H1 (cell line): ENCODE measurements around the gene PDZD2. TPM values are rescaled to one million over a fixed set of nuclear protein-coding genes. Genes with fewer than 3 reads are reported as not detected.

Experiments
- CTCF ChIA-PET: fragments of 300-600 bp; sonication (Branson Sonifier 250); formaldehyde crosslinking; loops from one replicate; lab custom pipeline; 2021; ENCODE audit not compliant: partially characterized antibody; lab: Charles Lee
- POLR2A ChIA-PET: fragments of 300-600 bp; sonication (Branson Sonifier 250); formaldehyde crosslinking; loops from one replicate; lab custom pipeline; 2021; ENCODE audit warnings: inconsistent platforms; ENCODE audit not compliant: partially characterized antibody; lab: Charles Lee
- DNase-seq, 2 experiments: peaks; one replicate each; pipeline versions ENCODE4 v3.0.0 to v3.0.0-alpha.2; 2010 to 2022; ENCODE audit warnings: low spot score in 2 of 2, low read depth in 1 of 2, mixed read lengths in 1 of 2
- FAIRE-seq: peaks from 2 replicates; lab custom pipeline; 2011; peaks lifted over from hg19 to GRCh38; lab: Jason Lieb, UNC
- H2AFZ ChIP-seq: 2 replicates; pipeline ENCODE4 v1.8.1; 2012; ENCODE audit warnings: low read length, inconsistent platforms
- H2AK5ac ChIP-seq: 2 replicates; pipeline ENCODE4 v1.6.1; 2013; ENCODE audit warnings: low read depth, low read length
- H2BK120ac ChIP-seq: replicated peaks from 2 replicates; pipeline ENCODE3; 2013; ENCODE audit warnings: low read depth, low read length, inconsistent platforms
- H2BK12ac ChIP-seq: 2 replicates; pipeline ENCODE4 v1.6.1; 2013; ENCODE audit warnings: low read depth, low read length
- H2BK15ac ChIP-seq: 2 replicates; pipeline ENCODE4 v1.6.1; 2013; ENCODE audit warnings: low read length
- H2BK20ac ChIP-seq: 2 replicates; pipeline ENCODE4 v1.6.1; 2013; ENCODE audit warnings: low read length
- H2BK5ac ChIP-seq: 2 replicates; pipeline ENCODE4 v1.6.1; 2013; ENCODE audit warnings: low read depth, low read length
- H3K14ac ChIP-seq: 2 replicates; pipeline ENCODE4 v1.6.1; 2013; ENCODE audit warnings: inconsistent platforms; ENCODE audit not compliant: insufficient read length
- H3K18ac ChIP-seq: 2 replicates; pipeline ENCODE4 v1.6.1; 2013; ENCODE audit warnings: low read length; ENCODE audit errors: extremely low read depth
- H3K23ac ChIP-seq: 2 replicates; pipeline ENCODE4 v1.6.1; 2013; ENCODE audit warnings: inconsistent platforms; ENCODE audit not compliant: insufficient read length
- H3K23me2 ChIP-seq: 2 replicates; pipeline ENCODE4 v1.6.1; 2013; ENCODE audit warnings: low read depth, low read length
- H3K27ac ChIP-seq: 2 replicates; pipeline ENCODE4 v1.6.1; 2011; ENCODE audit warnings: low read depth, low read length, inconsistent platforms
- H3K27me3 ChIP-seq, 4 experiments: replicated peaks in 1 of 4; 1 replicate in 1 of 4; 2 replicates in 3 of 4; pipeline versions ENCODE4 v1.6.1 to v1.8.1; 2011 to 2013; ENCODE audit warnings: low read length in 3 of 4, mild to moderate bottlenecking in 3 of 4, inconsistent platforms in 2 of 4, mixed read lengths in 2 of 4, moderate library complexity in 1 of 4; ENCODE audit not compliant: control insufficient read depth in 3 of 4, insufficient read depth in 3 of 4; ENCODE audit errors: extremely low read depth in 1 of 4
- H3K36me3 ChIP-seq, 4 experiments: 2 replicates each; pipeline versions ENCODE4 v1.6.1 to v1.8.1; 2011 to 2013; ENCODE audit warnings: mild to moderate bottlenecking in 4 of 4, low read length in 3 of 4, moderate library complexity in 2 of 4, control low read depth in 1 of 4, inconsistent platforms in 1 of 4; ENCODE audit not compliant: insufficient read depth in 4 of 4, control insufficient read depth in 2 of 4
- H3K4ac ChIP-seq: replicated peaks from 2 replicates; pipeline ENCODE3; 2013; ENCODE audit warnings: low read length, low read depth, mixed read lengths, inconsistent platforms; ENCODE audit not compliant: insufficient read length
- H3K4me1 ChIP-seq, 4 experiments: replicated peaks in 1 of 4; 1 replicate in 1 of 4; 2 replicates in 3 of 4; pipeline versions ENCODE4 v1.6.1 to v1.8.1; 2011 to 2013; ENCODE audit warnings: low read length in 3 of 4, inconsistent platforms in 2 of 4, mixed read lengths in 1 of 4; ENCODE audit not compliant: insufficient read depth in 4 of 4, control insufficient read depth in 3 of 4
- H3K4me2 ChIP-seq, 2 experiments: 2 replicates each; pipeline versions ENCODE4 v1.6.1 to v1.8.1; 2011 to 2013; ENCODE audit warnings: low read depth in 2 of 2, low read length in 2 of 2, control low read depth in 1 of 2, inconsistent platforms in 1 of 2, mild to moderate bottlenecking in 1 of 2; ENCODE audit not compliant: insufficient read depth in 1 of 2
- H3K4me3 ChIP-seq, 4 experiments: fragments of 200-600, 300-600 bp in 1 of 4; sonication (generic), shearing (Covaris generic), sonication (Bioruptor Twin) in 1 of 4; 2 replicates each; pipeline versions ENCODE4 v1.5.1 to v1.8.1; 2011 to 2016; ENCODE audit warnings: low read length in 4 of 4, low read depth in 3 of 4, control low read depth in 2 of 4, inconsistent platforms in 2 of 4, mild to moderate bottlenecking in 2 of 4, mixed read lengths in 1 of 4, moderate library complexity in 1 of 4; ENCODE audit not compliant: insufficient read depth in 2 of 4; ENCODE audit errors: extremely low read depth in 1 of 4
- H3K56ac ChIP-seq: replicated peaks from 2 replicates; pipeline ENCODE3; 2013; ENCODE audit warnings: low read depth, mild to moderate bottlenecking, mixed read lengths, low read length, inconsistent platforms; ENCODE audit not compliant: insufficient read length
- H3K79me1 ChIP-seq: 2 replicates; pipeline ENCODE4 v1.6.1; 2013; ENCODE audit warnings: low read depth, low read length, control low read depth
- H3K79me2 ChIP-seq, 2 experiments: 2 replicates each; pipeline versions ENCODE4 v1.6.1 to v1.8.1; 2012 to 2013; ENCODE audit warnings: low read length in 2 of 2, mild to moderate bottlenecking in 2 of 2, inconsistent platforms in 1 of 2; ENCODE audit not compliant: insufficient read depth in 2 of 2, control insufficient read depth in 1 of 2
- H3K9ac ChIP-seq, 4 experiments: replicated peaks in 1 of 4; 1 replicate in 1 of 4; 2 replicates in 3 of 4; pipeline versions ENCODE4 v1.6.1 to v1.8.1; 2011 to 2013; ENCODE audit warnings: low read depth in 3 of 4, low read length in 3 of 4, control low read depth in 2 of 4, mild to moderate bottlenecking in 2 of 4, moderate library complexity in 2 of 4, inconsistent platforms in 1 of 4; ENCODE audit errors: extremely low read depth in 1 of 4
- H3K9me3 ChIP-seq, 2 experiments: 2 replicates each; pipeline versions ENCODE4 v1.6.1 to v1.8.1; 2012 to 2013; ENCODE audit warnings: mild to moderate bottlenecking in 2 of 2, moderate library complexity in 2 of 2, control low read depth in 1 of 2, inconsistent platforms in 1 of 2, low read depth in 1 of 2, low read length in 1 of 2, mixed read lengths in 1 of 2; ENCODE audit not compliant: insufficient read depth in 2 of 2
- H4K20me1 ChIP-seq, 2 experiments: replicated peaks in 1 of 2; 2 replicates each; pipeline versions ENCODE3 to v1.8.1; 2011 to 2013; ENCODE audit warnings: inconsistent platforms in 2 of 2, low read length in 2 of 2, mild to moderate bottlenecking in 1 of 2; ENCODE audit not compliant: insufficient read depth in 2 of 2, control insufficient read depth in 1 of 2
- H4K5ac ChIP-seq: 2 replicates; pipeline ENCODE4 v1.6.1; 2013; ENCODE audit warnings: low read length, low read depth, mixed read lengths, inconsistent platforms; ENCODE audit not compliant: insufficient read length
- H4K8ac ChIP-seq: 2 replicates; pipeline ENCODE4 v1.8.0; 2013; ENCODE audit warnings: mild to moderate bottlenecking, moderate library complexity, low read length, inconsistent platforms; ENCODE audit not compliant: insufficient read depth; ENCODE audit errors: extremely low read depth
- H4K91ac ChIP-seq: replicated peaks from 2 replicates; pipeline ENCODE3; 2013; ENCODE audit warnings: low read length, mixed read lengths, inconsistent platforms; ENCODE audit not compliant: insufficient read length
- ASH2L ChIP-seq: fragments of 200-600, 300-600 bp; sonication (generic); IDR thresholded peaks from one replicate; pipeline ENCODE4 v1.7.1; 2017; ENCODE audit warnings: low read length
- BACH1 ChIP-seq: IDR thresholded peaks from 2 replicates; pipeline ENCODE4 v1.6.1; 2012; ENCODE audit warnings: low read length, improper control_type of control experiment
- CHD2 ChIP-seq: IDR thresholded peaks from 2 replicates; pipeline ENCODE4 v1.6.1; 2012; ENCODE audit warnings: low read length, improper control_type of control experiment
- JUND ChIP-seq: IDR thresholded peaks from 2 replicates; pipeline ENCODE4 v1.6.1; 2011; ENCODE audit warnings: mild to moderate bottlenecking, improper control_type of control experiment, low read length
- POLR2AphosphoS5 ChIP-seq: IDR thresholded peaks from 2 replicates; pipeline ENCODE4 v1.6.1; 2011; ENCODE audit warnings: low read depth, low read length
- SAP30 ChIP-seq: fragments of 300-600 bp; sonication (generic); IDR thresholded peaks from 2 replicates; pipeline ENCODE4 v1.7.1; 2012; ENCODE audit warnings: low read length, moderate library complexity, mild to moderate bottlenecking, inconsistent platforms; ENCODE audit not compliant: insufficient read depth, insufficient replicate concordance
- SIX5 ChIP-seq: IDR thresholded peaks from 2 replicates; pipeline ENCODE4 v1.6.1; 2011; ENCODE audit warnings: mild to moderate bottlenecking, low read depth, low read length
- TAF1 ChIP-seq: IDR thresholded peaks from 2 replicates; pipeline ENCODE4 v1.6.1; 2011; ENCODE audit warnings: mild to moderate bottlenecking, low read depth, low read length
- WGBS, 2 experiments: shearing (Covaris generic) in 1 of 2; methylation state at CpG; one replicate each; pipeline versions ENCODE4 v1.1.6 to v1.1.7; 2013 to 2015; ENCODE audit warnings: low lambda C conversion rate in 2 of 2, mixed read lengths in 2 of 2, inconsistent platforms in 1 of 2, low coverage in 1 of 2, missing lambda C conversion rate in 1 of 2; ENCODE audit not compliant: insufficient replicate concordance in 2 of 2, insufficient coverage in 1 of 2, insufficient read length in 1 of 2; ENCODE audit errors: extremely low coverage in 1 of 2, missing lambda C conversion rate in 1 of 2; 5-methylcytosine and 5-hydroxymethylcytosine counted together
- polyA plus RNA-seq, 7 experiments: library from polyadenylated mRNA; depleted of rRNA in 3 of 7; stranded (reverse) in 5 of 7; unstranded in 2 of 7; fragments of >200 nt in 5 of 7; fragments of 200-250 nt in 2 of 7; gene quantifications; 1 replicate in 5 of 7; 2 replicates in 1 of 7; 4 replicates in 1 of 7; pipeline versions ENCODE4 v1.2.1 to v1.2.3, GENCODE V29; 2011 to 2013; ENCODE audit warnings: missing spikeins in 2 of 7, mixed read lengths in 2 of 7
- total RNA-seq: library from RNA; stranded (reverse); fragmentation: NEBNext Ultra II Directional; extraction: Animal tissue kit (Norgen Biotek cat#: 25700); gene quantifications from 2 replicates; pipeline ENCODE4 v1.2.1, GENCODE V29; 2021

PDZD2 gene
- total and polyA plus RNA-seq, 2 of the 8 experiments (the other 6 are each of a cell fraction or from before 2014, with no cell fraction given), result 1.2 to 6.8 TPM

DNA sequence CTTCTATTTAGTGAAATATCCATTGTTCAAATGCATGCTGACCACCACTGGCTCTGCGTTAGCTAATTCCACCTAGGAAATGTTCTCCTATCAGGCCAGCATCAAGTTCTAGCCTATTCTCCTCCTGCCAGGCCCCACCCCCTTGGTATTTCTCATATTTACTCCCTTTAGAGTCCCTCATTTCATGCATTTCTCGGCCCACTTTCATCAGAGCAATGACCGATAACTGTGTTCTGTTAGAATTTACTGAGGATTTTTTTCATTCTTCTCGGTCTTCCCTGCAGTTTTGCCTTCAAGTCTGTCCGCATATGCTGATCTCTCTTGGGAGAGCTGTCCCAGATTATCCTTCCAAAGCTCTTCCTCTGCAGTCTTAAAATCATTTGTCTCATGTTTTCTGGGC lies 391.8 kb downstream of the PDZD2 start:
- WGBS, 2 experiments, result 79% methylated on average over 5 of the region's 5 CpGs; no CpG with 5 or more reads in 1 of the 2 experiments
- no peak for FAIRE-seq

More for the DNA sequence above, 391.8 kb downstream of the PDZD2 start:
- no peak overlapping the region for H3K18ac ChIP-seq
- H3K79me2 ChIP-seq, result no peaks in the 10 kb centered on the region
- H3K4me1 ChIP-seq, result peaks cover 0 to 11% (median 5%) of the 10 kb centered on the region in 4 experiments; a peak in 6 of 7 replicates
- no peaks in the 10 kb centered on the region for H3K79me1 ChIP-seq
- H3K4ac ChIP-seq, result no peak overlapping the region
- H4K8ac ChIP-seq, result no peak overlapping the region
- no peak overlapping the region for H4K5ac ChIP-seq
- no peak overlapping the region for H2BK15ac ChIP-seq
- no peak overlapping the region for H2BK20ac ChIP-seq
- no peak overlapping the region for H2AFZ ChIP-seq
- no peak overlapping the region for H3K27ac ChIP-seq
- ChIA-PET CTCF (interaction anchor here (0.6 to 1.9 kb wide), 7 partner anchors 13 to 55 kb away, joined by 3 to 8 read pairs (median 3); no protein-coding TSS in a partner anchor), POLR2A (interaction anchor here (0.7 to 1.7 kb wide), 2 partner anchors 14 to 30 kb away, joined by 4 read pairs; no protein-coding TSS in a partner anchor)
- no peaks in the 10 kb centered on the region for H4K20me1 ChIP-seq
- H3K14ac ChIP-seq, result no peak overlapping the region
- H3K9me3 ChIP-seq, result no peaks in the 10 kb centered on the region
- H2BK12ac ChIP-seq, result no peak overlapping the region
- no peaks in the 10 kb centered on the region for H3K36me3 ChIP-seq
- H3K27me3 ChIP-seq, result no peaks in the 10 kb centered on the region
- TF ChIP-seq SIX5 (no peak), JUND (no peak), CHD2 (no peak), POLR2AphosphoS5 (no peak), BACH1 (no peak), SAP30 (no peak), ASH2L (no peak), TAF1 (no peak)
- H4K91ac ChIP-seq, result no peak overlapping the region
- H3K9ac ChIP-seq, result no peak overlapping the region
- H3K4me2 ChIP-seq, result no peak overlapping the region
- no peak overlapping the region for H2BK120ac ChIP-seq
- H3K56ac ChIP-seq, result no peak overlapping the region
- DNase-seq, result no peak
- H3K23ac ChIP-seq, result no peak overlapping the region
- no peak overlapping the region for H3K4me3 ChIP-seq
- no peak overlapping the region for H2BK5ac ChIP-seq
- H3K23me2 ChIP-seq, result no peaks in the 10 kb centered on the region
- H2AK5ac ChIP-seq, result no peak overlapping the region
